ENCODE measurements around the gene MCTP2.

Gene MCTP2

DNA sequence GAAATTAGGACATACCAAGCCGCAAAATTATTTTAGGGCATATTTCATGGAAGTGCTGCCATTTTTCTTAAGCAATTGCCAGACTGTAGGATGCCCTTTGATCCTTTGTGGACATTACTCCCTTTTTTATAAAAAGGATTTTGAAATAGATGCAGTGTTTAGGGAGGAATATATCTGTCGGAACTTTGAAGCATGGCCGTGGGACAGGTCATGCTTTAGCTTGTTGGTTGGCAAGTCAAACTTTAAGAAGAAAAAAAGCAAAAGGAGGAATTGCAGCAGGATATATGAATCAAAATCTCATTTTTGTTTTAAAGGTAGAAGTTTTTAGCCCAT lies 122.1 kb downstream of the MCTP2 start:
- H3K36me3 ChIP-seq (ENCODE audit: control insufficient read depth, low read length) = peaks cover 21% of the 10 kb centered on the region
- H3K9me2 ChIP-seq (replicated peaks; ENCODE audit: control insufficient read depth, low read length) = no peaks in the 10 kb centered on the region
- no peak overlapping the region for H3K4me3 ChIP-seq (ENCODE audit: low read length)
- no peaks in the 10 kb centered on the region for H3K27me3 ChIP-seq (ENCODE audit: control insufficient read depth, low read length)
- no peaks in the 10 kb centered on the region for H3F3A ChIP-seq (ENCODE audit: control insufficient read depth, insufficient read depth)
- no peak overlapping the region for H3K27ac ChIP-seq (ENCODE audit: low read depth, low read length)
- H3K4me1 ChIP-seq (ENCODE audit: control insufficient read depth, low read length) = no peaks in the 10 kb centered on the region
- no peak for TF ChIP-seq EZH2phosphoT487 (IDR thresholded peaks at IDR 0.05; ENCODE audit: borderline replicate concordance, low read length)
- TF ChIP-seq CTCF (IDR thresholded peaks at IDR 0.05; ENCODE audit: low read depth, low read length, poor library complexity, severe bottlenecking) = no peak
- no peak overlapping the region for H3K4me2 ChIP-seq (ENCODE audit: low read length)
- H3K79me2 ChIP-seq (ENCODE audit: control insufficient read depth, low read length) = no peaks in the 10 kb centered on the region
- H3K9me3 ChIP-seq (ENCODE audit: control insufficient read depth, insufficient read depth, low read length) = no peaks in the 10 kb centered on the region
- no peaks in the 10 kb centered on the region for H4K20me1 ChIP-seq (ENCODE audit: control insufficient read depth, insufficient read depth, low read depth, low read length)

GRCh38 chr15:94354655-94355054 lies 123.3 kb downstream of the MCTP2 start:
- no peak overlapping the region for H3K4me2 ChIP-seq (ENCODE audit: low read length)
- TF ChIP-seq EZH2phosphoT487 (IDR thresholded peaks at IDR 0.05; ENCODE audit: borderline replicate concordance, low read length) = no peak
- no peaks in the 10 kb centered on the region for H4K20me1 ChIP-seq (ENCODE audit: control insufficient read depth, insufficient read depth, low read depth, low read length)
- H3K27me3 ChIP-seq (ENCODE audit: control insufficient read depth, low read length) = no peaks in the 10 kb centered on the region
- H3K9me2 ChIP-seq (replicated peaks; ENCODE audit: control insufficient read depth, low read length) = no peaks in the 10 kb centered on the region
- H3K79me2 ChIP-seq (ENCODE audit: control insufficient read depth, low read length) = no peaks in the 10 kb centered on the region
- H3K36me3 ChIP-seq (ENCODE audit: control insufficient read depth, low read length) = peaks cover 20% of the 10 kb centered on the region
- no peak overlapping the region for H3K4me3 ChIP-seq (ENCODE audit: low read length)
- no peaks in the 10 kb centered on the region for H3F3A ChIP-seq (ENCODE audit: control insufficient read depth, insufficient read depth)
- no peaks in the 10 kb centered on the region for H3K9me3 ChIP-seq (ENCODE audit: control insufficient read depth, insufficient read depth, low read length)
- H3K4me1 ChIP-seq (ENCODE audit: control insufficient read depth, low read length) = no peaks in the 10 kb centered on the region
- no peak overlapping the region for H3K27ac ChIP-seq (ENCODE audit: low read depth, low read length)

GRCh38 chr15:94359716-94360115 lies 128.4 kb downstream of the MCTP2 start:
- Histone ChIP-seq H3K4me1 (ENCODE audit: control insufficient read depth, low read length) (no peaks in the 10 kb centered on the region), H3K9me3 (ENCODE audit: control insufficient read depth, insufficient read depth, low read length) (no peaks in the 10 kb centered on the region), H3K27me3 (ENCODE audit: control insufficient read depth, low read length) (no peaks in the 10 kb centered on the region), H3K4me3 (ENCODE audit: low read length) (no peak overlapping the region), H3K9me2 (replicated peaks; ENCODE audit: control insufficient read depth, low read length) (no peaks in the 10 kb centered on the region), H3K4me2 (ENCODE audit: low read length) (no peak overlapping the region), H3K36me3 (ENCODE audit: control insufficient read depth, low read length) (peaks cover 20% of the 10 kb centered on the region), H3K79me2 (ENCODE audit: control insufficient read depth, low read length) (no peaks in the 10 kb centered on the region), H3K27ac (ENCODE audit: low read depth, low read length) (no peak overlapping the region), H3F3A (ENCODE audit: control insufficient read depth, insufficient read depth) (no peaks in the 10 kb centered on the region), H4K20me1 (ENCODE audit: control insufficient read depth, insufficient read depth, low read depth, low read length) (no peaks in the 10 kb centered on the region)
- no peak for TF ChIP-seq CTCF (IDR thresholded peaks at IDR 0.05; ENCODE audit: low read depth, low read length, poor library complexity, severe bottlenecking)
- no peak for TF ChIP-seq EZH2phosphoT487 (IDR thresholded peaks at IDR 0.05; ENCODE audit: borderline replicate concordance, low read length)

DNA sequence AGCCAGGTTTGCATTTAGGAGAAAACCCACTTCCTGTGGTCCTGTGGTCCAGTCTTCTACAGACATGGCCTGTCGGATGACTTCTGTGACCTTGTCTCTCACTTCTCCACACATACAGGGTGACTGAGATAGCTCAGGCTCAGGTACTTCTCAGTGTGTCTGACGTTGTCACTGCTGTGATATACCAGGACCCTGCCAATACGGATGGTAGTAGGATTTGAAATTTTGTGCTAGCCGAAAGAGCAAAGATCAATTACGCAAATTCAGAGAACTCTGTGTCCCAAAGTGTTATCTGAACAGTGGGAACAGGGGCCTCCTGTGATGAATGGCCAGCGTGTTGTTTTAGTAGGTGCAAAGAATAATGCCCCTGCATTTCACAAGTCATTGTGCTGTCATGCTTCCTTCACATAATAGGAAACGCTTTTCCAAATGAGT lies 128.9 kb downstream of the MCTP2 start:
- H3K79me2 ChIP-seq (ENCODE audit: control insufficient read depth, low read length) = no peaks in the 10 kb centered on the region
- H3K9me3 ChIP-seq (ENCODE audit: control insufficient read depth, insufficient read depth, low read length) = no peaks in the 10 kb centered on the region
- H3K27ac ChIP-seq (ENCODE audit: low read depth, low read length) = no peak overlapping the region
- H3K36me3 ChIP-seq (ENCODE audit: control insufficient read depth, low read length) = peaks cover 20% of the 10 kb centered on the region
- no peaks in the 10 kb centered on the region for H3F3A ChIP-seq (ENCODE audit: control insufficient read depth, insufficient read depth)
- no peaks in the 10 kb centered on the region for H4K20me1 ChIP-seq (ENCODE audit: control insufficient read depth, insufficient read depth, low read depth, low read length)
- H3K4me2 ChIP-seq (ENCODE audit: low read length) = no peak overlapping the region
- H3K9me2 ChIP-seq (replicated peaks; ENCODE audit: control insufficient read depth, low read length) = no peaks in the 10 kb centered on the region
- H3K4me1 ChIP-seq (ENCODE audit: control insufficient read depth, low read length) = no peaks in the 10 kb centered on the region
- H3K4me3 ChIP-seq (ENCODE audit: low read length) = no peak overlapping the region
- H3K27me3 ChIP-seq (ENCODE audit: control insufficient read depth, low read length) = no peaks in the 10 kb centered on the region
- TF ChIP-seq EZH2phosphoT487 (IDR thresholded peaks at IDR 0.05; ENCODE audit: borderline replicate concordance, low read length) (no peak), CTCF (IDR thresholded peaks at IDR 0.05; ENCODE audit: low read depth, low read length, poor library complexity, severe bottlenecking) (no peak)

All from DOHH2 (cell line).